HS-27A (cell line): ENCODE results near the gene FHL5.
"Not testable (repeated sequence)": the region's sequence is repeated elsewhere in the genome, so short reads cannot be mapped to it uniquely, and the experiment has no call there.

ENCODE experiments used
- DNase-seq: peaks from one replicate; pipeline ENCODE4 v3.0.0-alpha.2; 2012; ENCODE audit warnings: low read depth, missing footprints

The FHL5 gene

GRCh38 chr6:96611342-96611991 lies 48.5 kb downstream of the FHL5 start:
- no peak for DNase-seq

GRCh38 chr6:96613291-96613999 lies 50.5 kb downstream of the FHL5 start:
- no peak for DNase-seq

- DNase-seq: no peak
Measured at GRCh38 chr6:96620851-96621250, 57.9 kb downstream of the FHL5 start.

- no peak for DNase-seq
Measured at GRCh38 chr6:96621983-96622382, 59.1 kb downstream of the FHL5 start.

GRCh38 chr6:96624957-96625356 lies 62.0 kb downstream of the FHL5 start:
- DNase-seq: no peak

- DNase-seq: no peak
Measured at GRCh38 chr6:96626759-96627364, 63.9 kb downstream of the FHL5 start.

GRCh38 chr6:96631248-96631647 lies 68.3 kb downstream of the FHL5 start:
- DNase-seq: no peak

- DNase-seq: not testable (repeated sequence)
Measured at GRCh38 chr6:96637979-96638378, 75.1 kb downstream of the FHL5 start.

GRCh38 chr6:96645106-96645505 lies 82.2 kb downstream of the FHL5 start:
- DNase-seq: no peak

- no peak for DNase-seq
Measured at GRCh38 chr6:96649926-96650325, 87.0 kb downstream of the FHL5 start.

GRCh38 chr6:96651816-96652215 lies 88.9 kb downstream of the FHL5 start:
- no peak for DNase-seq

GRCh38 chr6:96652552-96652951 lies 89.6 kb downstream of the FHL5 start:
- DNase-seq: no peak

- DNase-seq: no peak
Measured at GRCh38 chr6:96653181-96653580, 90.3 kb downstream of the FHL5 start.

GRCh38 chr6:96656567-96656966 lies 93.6 kb downstream of the FHL5 start:
- DNase-seq: no peak

GRCh38 chr6:96657344-96657743 lies 94.4 kb downstream of the FHL5 start:
- no peak for DNase-seq

GRCh38 chr6:96659084-96659845 lies 96.3 kb downstream of the FHL5 start:
- no peak for DNase-seq
